Urothelium cell line (cell line): ENCODE results near the gene ARFGEF3.
"Not testable (repeated sequence)": the region's sequence is repeated elsewhere in the genome, so short reads cannot be mapped to it uniquely, and the experiment has no call there.

ENCODE experiments used
- DNase-seq: peaks from one replicate; pipeline ENCODE4 v3.0.0; 2011; ENCODE audit warnings: low spot score, mixed read lengths
- FAIRE-seq: peaks from 2 replicates; lab custom pipeline; 2011; peaks lifted over from hg19 to GRCh38; lab: Jason Lieb, UNC

Gene ARFGEF3

GRCh38 chr6:138206862-138207261 lies 45.1 kb downstream of the ARFGEF3 start:
- no peak for FAIRE-seq
- DNase-seq = no peak

GRCh38 chr6:138211048-138211581 lies 49.4 kb downstream of the ARFGEF3 start:
- FAIRE-seq (no peak), DNase-seq (no peak)

GRCh38 chr6:138211601-138212000 lies 49.9 kb downstream of the ARFGEF3 start:
- FAIRE-seq (no peak), DNase-seq (no peak)

GRCh38 chr6:138212530-138212929 lies 50.8 kb downstream of the ARFGEF3 start:
- FAIRE-seq, DNase-seq: not testable (repeated sequence)

GRCh38 chr6:138215093-138215782 lies 53.5 kb downstream of the ARFGEF3 start:
- DNase-seq = no peak
- no peak for FAIRE-seq

- FAIRE-seq (no peak), DNase-seq (no peak)
Measured at GRCh38 chr6:138218449-138218848, 56.7 kb downstream of the ARFGEF3 start, which contains the start of gene PBOV1. Gene PBOV1 (minus strand): TSS chr6:138218491. CDS start chr6:138218395, 96 bp downstream.

- FAIRE-seq (no peak), DNase-seq (no peak)
Measured at GRCh38 chr6:138219398-138219797, 57.7 kb downstream of the ARFGEF3 start.

- FAIRE-seq (no peak), DNase-seq (no peak)
Measured at GRCh38 chr6:138219901-138220300, 58.2 kb downstream of the ARFGEF3 start.

- FAIRE-seq = no peak
- DNase-seq = no peak
Measured at GRCh38 chr6:138222901-138223546, 61.3 kb downstream of the ARFGEF3 start.

- no peak for FAIRE-seq
Measured at GRCh38 chr6:138225953-138226352, 64.2 kb downstream of the ARFGEF3 start.

GRCh38 chr6:138226700-138227315 lies 65.1 kb downstream of the ARFGEF3 start:
- no peak for DNase-seq
- FAIRE-seq = no peak

More at GRCh38 chr6:138225953-138226352, 64.2 kb downstream of the ARFGEF3 start:
- DNase-seq = no peak

- FAIRE-seq (no peak), DNase-seq (no peak)
Measured at GRCh38 chr6:138227316-138227781, 65.6 kb downstream of the ARFGEF3 start.

- DNase-seq (no peak), FAIRE-seq (no peak)
Measured at GRCh38 chr6:138229072-138229471, 67.3 kb downstream of the ARFGEF3 start.

- FAIRE-seq = no peak
- no peak for DNase-seq
Measured at GRCh38 chr6:138229663-138230179, 68.0 kb downstream of the ARFGEF3 start.

- no peak for DNase-seq
- FAIRE-seq = no peak
Measured at GRCh38 chr6:138230221-138230620, 68.5 kb downstream of the ARFGEF3 start.

GRCh38 chr6:138230759-138231380 lies 69.1 kb downstream of the ARFGEF3 start:
- FAIRE-seq = no peak
- no peak for DNase-seq

- no peak for DNase-seq
- FAIRE-seq = no peak
Measured at GRCh38 chr6:138231381-138231886, 69.7 kb downstream of the ARFGEF3 start.

GRCh38 chr6:138234363-138234762 lies 72.6 kb downstream of the ARFGEF3 start:
- FAIRE-seq = no peak

GRCh38 chr6:138235205-138235604 lies 73.5 kb downstream of the ARFGEF3 start:
- no peak for FAIRE-seq

More at GRCh38 chr6:138234363-138234762, 72.6 kb downstream of the ARFGEF3 start:
- no peak for DNase-seq

GRCh38 chr6:138235693-138236092 lies 74.0 kb downstream of the ARFGEF3 start:
- no peak for FAIRE-seq
- DNase-seq = no peak

More at GRCh38 chr6:138235205-138235604, 73.5 kb downstream of the ARFGEF3 start:
- no peak for DNase-seq
